GM21786 (cell line): ENCODE measurements around the gene RASA2.
A peak's percentile ranks its signal among the peaks of the same experiment; 100 is the strongest.

Experiments used
- ATAC-seq: cut with Tn5 transposase; IDR thresholded peaks from one replicate; pipeline ENCODE4 v1.9.1; 2021; ENCODE audit not compliant: unreplicated experiment

RASA2 gene

GRCh38 chr3:141486746-141487520 lies at the start of gene RASA2:
RASA2 (plus strand) TSS chr3:141487027; CDS start chr3:141487084, 57 bp downstream.
- peak; percentile 54 for ATAC-seq

DNA sequence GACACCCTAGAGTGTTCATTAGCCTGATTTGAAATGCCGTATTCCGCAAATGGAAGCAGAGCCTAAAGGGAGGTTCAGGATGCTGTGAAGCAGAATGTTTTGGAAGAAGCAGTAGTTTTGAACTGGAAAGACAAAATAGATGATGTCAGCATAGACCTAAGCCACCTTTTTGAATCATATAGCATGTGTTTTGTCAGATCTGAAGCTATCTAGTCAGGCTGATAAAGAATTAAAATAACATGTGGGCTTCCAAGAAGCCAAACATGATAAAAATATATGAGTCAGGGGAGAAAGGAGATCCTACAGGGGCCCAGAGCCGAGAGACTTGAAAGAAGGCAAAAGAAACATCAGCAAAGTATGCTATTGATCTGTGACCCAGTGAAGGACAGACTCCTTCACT lies 47.2 kb upstream of the RASA2 start:
- ATAC-seq = no peak

GRCh38 chr3:141440942-141441341 lies 45.9 kb upstream of the RASA2 start:
- ATAC-seq = peak; percentile 7

- ATAC-seq = peak; percentile 96
Measured at GRCh38 chr3:141441381-141442364, 45.2 kb upstream of the RASA2 start.

- ATAC-seq = no peak
Measured at GRCh38 chr3:141442446-141442845, 44.4 kb upstream of the RASA2 start.

DNA sequence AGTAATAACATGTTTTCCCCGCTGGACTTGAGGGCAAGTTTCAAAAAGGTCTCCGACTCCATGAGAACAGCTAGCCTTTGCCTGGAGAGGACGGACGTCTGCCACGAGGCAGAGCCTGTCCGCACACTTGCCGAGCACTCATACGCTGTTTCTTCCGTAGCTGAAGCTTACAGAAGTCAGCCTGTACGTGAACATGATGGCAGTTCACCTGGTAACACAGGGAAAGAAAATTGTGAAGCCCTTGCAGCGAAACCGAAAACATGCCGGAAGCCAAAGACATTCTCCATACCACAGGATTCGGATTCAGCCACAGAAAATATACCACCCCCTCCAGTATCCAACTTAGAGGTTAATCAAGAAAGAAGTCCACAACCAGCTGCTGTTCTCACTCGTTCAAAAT lies 43.9 kb upstream of the RASA2 start:
- no peak for ATAC-seq

GRCh38 chr3:141444586-141445285 lies 42.1 kb upstream of the RASA2 start:
- no peak for ATAC-seq

GRCh38 chr3:141445990-141446389 lies 40.8 kb upstream of the RASA2 start:
- no peak for ATAC-seq

GRCh38 chr3:141446737-141447136 lies 40.1 kb upstream of the RASA2 start:
- no peak for ATAC-seq

- ATAC-seq = no peak
Measured at GRCh38 chr3:141447383-141447782, 39.4 kb upstream of the RASA2 start.

- no peak for ATAC-seq
Measured at GRCh38 chr3:141448606-141449220, 38.1 kb upstream of the RASA2 start.

GRCh38 chr3:141449424-141449823 lies 37.4 kb upstream of the RASA2 start:
- ATAC-seq = no peak

GRCh38 chr3:141450727-141451375 lies 36.0 kb upstream of the RASA2 start:
- no peak for ATAC-seq

DNA sequence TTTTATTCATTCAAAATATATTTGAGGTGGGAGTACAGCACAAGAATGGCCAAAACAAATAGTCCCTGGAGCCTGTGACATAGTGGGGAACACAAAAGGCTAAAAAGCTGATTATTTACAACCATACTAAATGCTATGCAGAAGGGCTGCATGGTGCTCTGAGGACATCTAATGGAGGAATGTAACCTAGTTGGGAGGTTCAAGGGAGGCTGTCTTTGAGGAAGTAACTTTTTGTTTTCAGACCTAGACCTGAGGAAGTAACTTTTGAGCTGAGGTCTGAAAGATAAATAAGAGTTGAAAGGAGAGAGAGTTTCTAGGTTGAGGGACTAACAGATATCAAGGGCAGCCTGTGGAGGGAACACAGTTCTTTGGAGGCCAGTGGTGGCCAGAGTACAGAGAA lies 34.8 kb upstream of the RASA2 start:
- peak; percentile 73 for ATAC-seq

DNA sequence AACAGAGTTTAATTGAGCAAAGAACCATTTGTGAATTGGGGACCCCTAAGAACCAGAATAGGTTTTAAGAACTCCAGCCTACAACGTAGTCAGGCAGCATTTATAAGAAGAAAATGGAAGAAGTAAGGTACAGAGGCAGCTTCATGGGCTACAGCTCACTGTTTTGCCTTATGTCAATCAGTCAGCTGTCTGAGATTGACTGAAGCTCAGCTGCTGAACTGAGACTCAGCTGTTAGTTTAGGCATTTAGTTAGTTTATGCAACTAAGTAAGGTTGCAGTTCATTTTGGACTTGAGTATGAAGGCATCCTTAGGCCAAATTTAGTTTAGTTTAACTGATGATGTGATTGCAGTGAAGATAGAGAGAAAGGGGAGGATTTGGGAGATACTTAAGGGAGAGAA lies 34.1 kb upstream of the RASA2 start:
- no peak for ATAC-seq

- ATAC-seq = no peak
Measured at GRCh38 chr3:141454054-141454453, 32.8 kb upstream of the RASA2 start.

DNA sequence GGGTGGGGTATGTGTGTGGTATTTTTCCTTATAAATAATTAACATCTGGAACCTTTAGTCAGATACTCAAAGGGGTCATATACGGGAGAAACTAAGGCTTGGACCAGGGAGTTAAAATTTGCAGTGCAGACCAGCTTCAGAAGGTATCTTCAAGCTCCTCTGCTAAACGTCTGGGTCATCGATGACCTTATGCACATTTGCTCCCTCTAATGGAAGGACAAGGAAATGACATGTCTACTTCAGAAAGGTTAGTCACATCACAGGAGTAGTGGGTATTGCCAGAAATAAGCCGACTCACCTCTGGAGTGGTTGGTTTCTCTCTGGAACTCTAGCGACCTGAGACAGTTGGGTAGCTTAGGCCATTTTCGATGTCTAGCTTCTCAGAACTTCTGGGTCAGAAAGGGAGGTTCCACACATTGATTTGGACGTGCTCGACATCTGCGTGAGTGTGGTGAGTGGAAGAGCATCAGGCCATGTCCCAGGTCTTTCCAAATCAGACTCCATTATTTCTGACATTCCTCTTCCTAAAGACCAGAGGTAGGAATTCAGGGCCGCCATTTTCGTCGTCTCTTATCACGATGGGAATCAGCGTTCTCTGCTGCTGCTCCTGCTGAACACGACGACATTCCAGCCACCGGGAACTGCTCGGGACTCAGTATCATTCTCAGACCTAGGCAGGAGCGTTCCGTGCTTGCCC lies 31.8 kb upstream of the RASA2 start:
- peak; percentile 51 for ATAC-seq

DNA sequence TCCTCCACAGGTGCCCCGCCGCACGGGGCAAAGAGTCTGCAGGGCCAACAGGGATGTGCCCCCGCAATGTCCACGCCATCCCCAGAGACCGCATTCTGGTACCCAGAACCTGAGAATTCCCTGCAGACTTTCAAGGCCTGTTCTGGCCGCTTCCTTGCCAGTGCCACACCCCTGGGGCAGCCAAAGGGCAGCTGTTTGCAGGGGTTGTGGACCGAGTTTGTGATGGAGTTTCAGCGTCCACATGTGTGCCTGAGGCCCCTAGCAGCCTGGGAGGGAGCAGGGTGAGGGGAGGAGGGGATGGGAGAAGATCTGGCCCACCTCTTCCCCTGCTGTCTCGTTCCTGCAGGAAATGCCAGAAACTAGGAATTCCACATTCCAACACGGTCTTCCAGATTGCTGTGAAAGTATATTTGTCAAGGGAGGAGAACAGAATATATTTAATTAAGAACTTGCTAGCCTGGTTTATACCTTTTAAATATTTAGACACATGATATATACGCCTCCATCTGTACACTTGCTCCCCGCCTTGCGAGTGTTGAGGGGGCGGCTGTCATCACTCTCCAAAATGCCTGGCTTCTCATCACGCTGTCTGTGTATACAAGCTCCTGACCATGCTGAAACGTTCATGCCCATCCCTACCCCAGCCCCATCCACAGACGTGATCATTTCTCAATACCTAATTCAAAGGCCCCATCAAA lies 31.1 kb upstream of the RASA2 start:
- no peak for ATAC-seq

DNA sequence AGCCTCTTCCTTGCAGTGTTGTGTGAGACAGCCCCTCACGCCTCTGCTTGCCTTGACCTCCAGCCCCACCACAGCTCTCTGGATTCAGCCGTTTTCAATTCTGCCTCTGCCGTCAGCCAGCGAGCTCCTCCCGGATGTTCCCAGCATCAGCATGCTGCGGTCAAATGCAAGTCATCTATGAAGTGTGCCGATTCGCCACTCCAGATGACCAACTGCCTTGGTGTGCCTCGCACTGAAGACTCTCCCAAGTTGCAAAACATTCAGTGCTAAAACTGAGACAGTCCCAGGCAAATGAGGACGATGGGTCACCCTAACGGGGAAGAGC lies 30.6 kb upstream of the RASA2 start:
- ATAC-seq = no peak
